Measurements from ENCODE around the gene CHURC1. TPM values are rescaled to one million over a fixed set of nuclear protein-coding genes. Genes with fewer than 3 reads are reported as not detected.

Gene CHURC1
- total and polyA plus RNA-seq, 2 experiments from 2014 or later = 42.0 to 218 TPM

Small RNAs within 50 kb of the gene (small RNA-seq; reads per million reads assigned to genes)
- gene RPPH1-2P (ENCODE audit: low replicate concordance) = not detected

Other genes starting within 250 kb of the CHURC1 start
- 83.1 and 83.9 TPM in 2 replicates for gene PLEKHG3, start 210.0 kb upstream of the CHURC1 start, total RNA-seq (2014; rRNA removed; shearing (Covaris generic))
- gene PLEKHG3, start 210.0 kb upstream of the CHURC1 start, polyA plus RNA-seq (2016; fragmentation: Nextera tagmentation; extraction: Ambion mirVana) = 23.0 and 30.8 TPM in 2 replicates
- 1.9 and 2.4 TPM in 2 replicates for gene SPTB, start 34.5 kb upstream of the CHURC1 start, total RNA-seq (2014; rRNA removed; shearing (Covaris generic))
- 0.80 and 1.1 TPM in 2 replicates for gene SPTB, start 34.5 kb upstream of the CHURC1 start, polyA plus RNA-seq (2016; fragmentation: Nextera tagmentation; extraction: Ambion mirVana)
- 1.8 and 2.2 TPM in 2 replicates for gene GPX2, start 28.3 kb downstream of the CHURC1 start, total RNA-seq (2014; rRNA removed; shearing (Covaris generic))
- 0.78 TPM in 2 replicates for gene GPX2, start 28.3 kb downstream of the CHURC1 start, polyA plus RNA-seq (2016; fragmentation: Nextera tagmentation; extraction: Ambion mirVana)
- gene RAB15, start 57.9 kb downstream of the CHURC1 start, total RNA-seq (2014; rRNA removed; shearing (Covaris generic)) = 43.3 and 47.3 TPM in 2 replicates
- 17.4 and 20.0 TPM in 2 replicates for gene RAB15, start 57.9 kb downstream of the CHURC1 start, polyA plus RNA-seq (2016; fragmentation: Nextera tagmentation; extraction: Ambion mirVana)
- gene FNTB, start 72.4 kb downstream of the CHURC1 start, total RNA-seq (2014; rRNA removed; shearing (Covaris generic)) = 10.7 and 12.5 TPM in 2 replicates
- 7.8 and 8.6 TPM in 2 replicates for gene FNTB, start 72.4 kb downstream of the CHURC1 start, polyA plus RNA-seq (2016; fragmentation: Nextera tagmentation; extraction: Ambion mirVana)
- 25.0 and 31.8 TPM in 2 replicates for gene MAX, start 188.1 kb downstream of the CHURC1 start, total RNA-seq (2014; rRNA removed; shearing (Covaris generic))
- gene MAX, start 188.1 kb downstream of the CHURC1 start, polyA plus RNA-seq (2016; fragmentation: Nextera tagmentation; extraction: Ambion mirVana) = 27.7 and 31.8 TPM in 2 replicates